Thyroid gland (tissue), 4 donors: ENCODE data around the gene PRXL2A. TPM values are rescaled to one million over a fixed set of nuclear protein-coding genes. Genes with fewer than 3 reads are reported as not detected.

Experiments used
- DNase-seq, 2 donors: peaks; one replicate each; pipeline ENCODE4 v3.0.0-alpha.2; 2019
- H3K27ac ChIP-seq, 3 donors: fragments of 200-600 bp; sonication (generic); 1 replicate in 2 of 3; 2 replicates in 1 of 3; pipeline ENCODE4 v1.5.1; 2016 to 2019; ENCODE audit warnings: mild to moderate bottlenecking in 1 of 3, moderate library complexity in 1 of 3
- H3K27me3 ChIP-seq: fragments of 200-600 bp; sonication (generic); one replicate; pipeline ENCODE4 v1.5.1; 2019
- H3K36me3 ChIP-seq, 2 donors: fragments of 200-600 bp; sonication (generic); one replicate each; pipeline ENCODE4 v1.5.1; 2016 to 2019
- H3K4me1 ChIP-seq, 2 donors: fragments of 200-600 bp; sonication (generic); one replicate each; pipeline ENCODE4 v1.5.1; 2017 to 2019
- H3K4me3 ChIP-seq, 3 donors: fragments of 200-600 bp; sonication (generic); replicated peaks in 1 of 3; 1 replicate in 2 of 3; 2 replicates in 1 of 3; pipeline ENCODE4 v1.5.1; 2016; ENCODE audit warnings: mild to moderate bottlenecking in 1 of 3
- H3K9me3 ChIP-seq: fragments of 200-600 bp; sonication (generic); one replicate; pipeline ENCODE4 v1.5.1; 2017
- CTCF ChIP-seq, 6 experiments: fragments of 200-600 bp in 3 of 6; fragments of 450-650 bp in 3 of 6; sonication (generic) in 3 of 6; IDR thresholded peaks; one replicate each; pipeline ENCODE4 v1.5.1; 2016 to 2019; ENCODE audit warnings: antibody characterized with exemption in 6 of 6, mild to moderate bottlenecking in 2 of 6, inconsistent platforms in 1 of 6, moderate library complexity in 1 of 6
- POLR2A ChIP-seq, 2 donors: fragments of 450-650 bp; IDR thresholded peaks; one replicate each; pipeline ENCODE4 v1.6.1; 2017; ENCODE audit warnings: antibody characterized with exemption in 2 of 2, mild to moderate bottlenecking in 2 of 2, moderate library complexity in 1 of 2
- WGBS, 2 donors: methylation state at CpG; one replicate each; pipeline ENCODE4 v1.1.5; 2017; 5-methylcytosine and 5-hydroxymethylcytosine counted together
- intact Hi-C: fragments of 100-400 bp; cut with DNase I; formaldehyde crosslinking; loops from one replicate; pipeline ENCODE4 v1.15.1; 2023
- total RNA-seq, 4 donors: library from RNA; depleted of rRNA; stranded (reverse); fragments of >200 nt; gene quantifications; one replicate each; pipeline ENCODE4 v1.2.3, GENCODE V29; 2016

The PRXL2A gene
- total RNA-seq, 4 donors from 2014 or later: 68.2 to 93.3 (median 79.7) TPM

GRCh38 chr10:80410122-80410521 is 1.8 kb downstream of the PRXL2A start:
- Histone ChIP-seq H3K9me3 (no peaks in the 10 kb centered on the region), H3K4me3 (no peak overlapping the region), H3K27ac (peak overlapping the region in 2 of 3 donors; percentile 93 to 98), H3K4me1 (peaks cover 51 to 63% of the 10 kb centered on the region in 2 donors), H3K36me3 (no peaks in the 10 kb centered on the region), H3K27me3 (no peaks in the 10 kb centered on the region)
- TF ChIP-seq POLR2A (IDR thresholded peaks at IDR 0.05) (no peak), CTCF (IDR thresholded peaks at IDR 0.05) (no peak)
- intact Hi-C loops: no loop called here
- peak in 1 of 2 donors; percentile 14 for DNase-seq
- 73 to 76% methylated on average over 2 of the region's 2 CpGs for WGBS, 2 donors

GRCh38 chr10:80410578-80411145 is 2.3 kb downstream of the PRXL2A start:
- DNase-seq: no peak
- peaks cover 51 to 69% of the 10 kb centered on the region in 2 donors for H3K4me1 ChIP-seq
- WGBS, 2 donors: 75 to 88% methylated on average over 5 of the region's 5 CpGs
- H3K9me3 ChIP-seq: no peaks in the 10 kb centered on the region
- intact Hi-C loops: no loop called here
- TF ChIP-seq POLR2A (IDR thresholded peaks at IDR 0.05) (no peak), CTCF (IDR thresholded peaks at IDR 0.05) (no peak)
- H3K4me3 ChIP-seq: no peak overlapping the region
- H3K36me3 ChIP-seq: no peaks in the 10 kb centered on the region
- H3K27me3 ChIP-seq: no peaks in the 10 kb centered on the region
- H3K27ac ChIP-seq: peak overlapping the region in 2 of 3 donors; percentile 2 to 98

- Histone ChIP-seq H3K4me3 (no peak overlapping the region), H3K27me3 (no peaks in the 10 kb centered on the region), H3K9me3 (no peaks in the 10 kb centered on the region), H3K4me1 (peaks cover 56 to 75% of the 10 kb centered on the region in 2 donors), H3K36me3 (no peaks in the 10 kb centered on the region), H3K27ac (peak overlapping the region in 2 of 3 donors; percentile 10 to 98)
- peak; percentile 76 to 81 for DNase-seq
- 65 to 75% methylated on average over 1 to 2 of the region's 2 CpGs for WGBS, 2 donors
- no peak for TF ChIP-seq POLR2A (IDR thresholded peaks at IDR 0.05)
- TF ChIP-seq CTCF (IDR thresholded peaks at IDR 0.05): no peak
- intact Hi-C loops: no loop called here
These were observed 2.9 kb downstream of the PRXL2A start for GRCh38 chr10:80411267-80411668.

- no peaks in the 10 kb centered on the region for H3K27me3 ChIP-seq
- WGBS, 2 donors: 94 to 96% methylated on average over 1 of the region's 1 CpG
- peaks cover 58 to 79% of the 10 kb centered on the region in 2 donors for H3K4me1 ChIP-seq
- H3K9me3 ChIP-seq: no peaks in the 10 kb centered on the region
- H3K4me3 ChIP-seq: no peak overlapping the region
- H3K36me3 ChIP-seq: no peaks in the 10 kb centered on the region
- intact Hi-C loops: no loop called here
- TF ChIP-seq CTCF (IDR thresholded peaks at IDR 0.05) (no peak), POLR2A (IDR thresholded peaks at IDR 0.05) (no peak)
- no peak for DNase-seq
- H3K27ac ChIP-seq: peak overlapping the region in 2 of 3 donors; percentile 10 to 98
These were observed 3.4 kb downstream of the PRXL2A start for GRCh38 chr10:80411681-80412220.

GRCh38 chr10:80412486-80412885 is 4.1 kb downstream of the PRXL2A start:
- Histone ChIP-seq H3K4me3 (no peak overlapping the region), H3K27ac (peak overlapping the region; percentile 57 to 98 (median 59)), H3K27me3 (no peaks in the 10 kb centered on the region), H3K4me1 (peaks cover 60 to 79% of the 10 kb centered on the region in 2 donors), H3K36me3 (no peaks in the 10 kb centered on the region), H3K9me3 (no peaks in the 10 kb centered on the region)
- intact Hi-C loops: no loop called here
- no peak for DNase-seq
- WGBS, 2 donors: 80 to 86% methylated on average over 5 of the region's 5 CpGs
- no peak for TF ChIP-seq CTCF (IDR thresholded peaks at IDR 0.05)
- TF ChIP-seq POLR2A (IDR thresholded peaks at IDR 0.05): no peak
